MM.1S (cell line): ENCODE results near the gene PRR35.

Source experiments
- CTCF ChIP-seq: fragments of 300-600 bp; sonication (generic); IDR thresholded peaks from 2 replicates; pipeline ENCODE4 v1.5.1; 2016; ENCODE audit warnings: antibody characterized with exemption, low read length, mixed read lengths
- EZH2 ChIP-seq: fragments of 300-600 bp; sonication (generic); optimal IDR thresholded peaks from 2 replicates; pipeline ENCODE3; 2017; ENCODE audit warnings: low read depth, mild to moderate bottlenecking, antibody characterized with exemption, low read length, mixed read lengths
- EZH2phosphoT487 ChIP-seq: fragments of 300-600 bp; sonication (generic); IDR thresholded peaks from 2 replicates; pipeline ENCODE4 v1.6.1; 2018; ENCODE audit warnings: antibody characterized with exemption, low read length

GRCh38 chr16:568401-569258, 8.4 kb downstream of the PRR35 start:
- TF ChIP-seq CTCF: no peak
- TF ChIP-seq EZH2: no peak
- TF ChIP-seq EZH2phosphoT487: no peak
